Skin epidermis (tissue), 12 donors: Measurements from ENCODE around the gene AFF3.
"Not testable (repeated sequence)": the region's sequence is repeated elsewhere in the genome, so short reads cannot be mapped to it uniquely, and the experiment has no call there.

ENCODE experiments used
- H3K27ac ChIP-seq, 21 experiments: fragments of 200-600 bp; sonication (generic) in 11 of 21; one replicate each; pipeline ENCODE4 v1.5.0; 2020; ENCODE audit warnings: mild to moderate bottlenecking in 3 of 21, inconsistent platforms in 2 of 21, moderate library complexity in 2 of 21
- H3K4me3 ChIP-seq, 7 experiments: fragments of 200-600 bp; sonication (generic) in 2 of 7; one replicate each; pipeline ENCODE4 v1.5.0; 2020; ENCODE audit warnings: inconsistent platforms in 2 of 7, mild to moderate bottlenecking in 2 of 7, moderate library complexity in 1 of 7

The AFF3 gene

DNA sequence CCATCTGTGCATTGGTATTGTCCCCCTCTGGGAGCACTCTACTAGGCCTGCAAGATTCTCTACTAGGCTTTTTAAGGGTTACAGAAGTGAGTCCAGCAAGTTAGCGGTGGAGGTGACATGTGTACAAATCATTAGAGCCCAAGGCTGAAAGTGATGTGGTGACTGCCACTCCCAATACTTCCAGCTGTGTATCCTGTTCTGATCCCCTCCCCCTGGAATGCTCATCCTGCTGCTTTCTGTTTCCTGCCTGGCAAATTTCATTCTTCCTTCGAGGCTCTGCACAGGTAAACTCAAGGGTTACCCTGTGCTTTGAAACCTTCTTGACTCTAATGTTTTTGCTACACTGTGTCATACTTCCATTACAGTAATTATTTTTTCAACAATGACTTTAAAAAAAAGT, 394.0 kb downstream of the AFF3 start:
- no peak overlapping the region for H3K27ac ChIP-seq
- no peak overlapping the region for H3K4me3 ChIP-seq

DNA sequence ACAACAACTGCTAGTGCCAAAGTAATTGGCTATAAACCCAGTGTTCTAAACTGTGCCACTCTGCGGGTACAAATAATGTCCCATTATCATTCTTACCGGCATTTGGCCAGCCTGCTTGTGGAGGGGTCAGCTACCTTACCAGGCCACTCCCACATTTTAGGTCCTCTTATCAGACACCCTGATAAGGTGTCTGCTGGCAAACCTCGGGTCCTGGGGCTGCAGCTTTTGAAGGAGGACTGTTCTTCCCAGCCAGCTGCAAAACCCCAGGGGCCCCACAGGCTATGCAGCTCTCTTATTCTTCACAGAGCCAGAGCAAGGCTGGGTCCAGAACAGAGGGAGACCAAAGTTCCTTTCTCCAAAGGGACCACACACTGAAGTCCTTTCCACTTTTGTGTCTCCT, 394.5 kb downstream of the AFF3 start:
- Histone ChIP-seq H3K27ac (no peak overlapping the region), H3K4me3 (no peak overlapping the region)

DNA sequence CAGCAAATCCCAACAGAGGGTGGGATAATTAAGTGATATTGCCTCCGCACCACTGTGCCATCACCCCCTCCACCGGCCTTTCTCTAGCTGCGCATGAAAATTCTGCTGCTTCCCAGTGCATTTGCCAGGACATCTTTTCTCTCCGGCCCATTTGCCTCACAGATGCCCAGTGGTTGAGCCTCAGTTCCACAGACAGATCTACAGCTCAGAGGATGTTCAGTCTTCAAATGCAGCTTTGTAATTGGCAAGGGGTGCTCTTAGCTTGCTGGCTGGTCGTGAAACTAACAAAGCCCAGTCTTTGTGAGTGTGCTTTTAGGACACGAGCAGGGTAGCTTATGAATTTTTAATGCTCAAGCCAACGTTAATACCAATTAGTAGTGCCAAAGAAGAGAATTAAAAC, 399.2 kb downstream of the AFF3 start:
- Histone ChIP-seq H3K4me3 (no peak overlapping the region), H3K27ac (no peak overlapping the region)

DNA sequence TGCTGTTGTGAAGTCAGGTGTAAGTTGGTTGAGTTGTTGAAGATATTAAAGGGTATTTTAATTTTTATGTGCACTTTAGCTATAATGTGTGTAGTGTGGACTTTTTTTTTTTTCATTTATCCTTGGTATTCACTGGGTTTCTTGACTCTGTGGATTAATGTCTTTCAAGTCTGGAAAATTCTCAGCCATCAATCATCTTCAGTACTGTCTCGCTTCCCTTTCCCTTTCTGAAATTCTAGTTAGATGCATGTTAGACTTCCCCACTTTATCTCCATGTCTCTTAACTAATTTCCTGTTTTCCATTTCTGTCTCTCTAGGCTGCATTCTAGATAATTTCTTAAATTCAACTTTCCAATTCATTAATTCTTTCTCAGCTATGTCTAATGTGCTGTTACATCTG, 404.9 kb downstream of the AFF3 start:
- Histone ChIP-seq H3K4me3 (no peak overlapping the region), H3K27ac (no peak overlapping the region)

DNA sequence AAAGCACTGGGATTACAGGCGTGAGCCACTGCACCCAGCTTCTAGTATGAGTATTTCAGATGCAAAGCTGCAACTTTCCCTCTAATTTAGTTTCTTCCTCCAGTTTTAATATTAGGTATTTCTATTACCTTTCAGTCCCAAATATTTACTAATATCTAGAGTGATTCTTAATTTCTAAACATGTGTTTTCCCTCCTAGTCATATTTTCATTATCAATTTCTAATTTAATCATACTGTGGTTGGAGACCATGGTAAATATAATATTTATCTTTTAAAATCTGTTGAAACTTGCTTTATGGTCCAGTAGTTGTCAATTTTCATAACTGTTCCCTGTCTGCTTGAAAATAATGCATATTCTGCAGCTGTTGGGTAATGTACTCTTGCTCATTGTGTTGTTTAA, 406.6 kb downstream of the AFF3 start:
- Histone ChIP-seq H3K4me3 (no peak overlapping the region), H3K27ac (no peak overlapping the region)

DNA sequence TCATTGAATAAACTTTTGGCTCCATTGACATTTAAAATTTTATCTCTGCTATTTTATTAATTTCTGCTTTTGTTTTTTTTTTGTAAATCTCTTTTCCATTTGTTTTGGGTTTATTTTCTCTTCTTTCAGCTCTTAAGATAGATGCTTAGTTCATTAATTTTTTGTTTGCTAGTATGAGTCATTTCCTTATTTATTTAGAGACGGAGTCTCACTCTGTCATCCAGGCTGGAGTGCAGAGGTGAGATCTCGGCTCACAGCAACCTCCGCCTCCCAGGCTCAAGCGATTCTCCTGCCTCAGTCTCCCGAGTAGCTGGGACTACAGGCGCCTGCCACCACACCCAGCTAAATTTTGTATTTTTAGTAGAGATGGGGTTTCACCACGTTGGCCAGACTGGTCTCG, 407.1 kb downstream of the AFF3 start:
- not testable (repeated sequence) for H3K4me3 ChIP-seq, H3K27ac ChIP-seq

DNA sequence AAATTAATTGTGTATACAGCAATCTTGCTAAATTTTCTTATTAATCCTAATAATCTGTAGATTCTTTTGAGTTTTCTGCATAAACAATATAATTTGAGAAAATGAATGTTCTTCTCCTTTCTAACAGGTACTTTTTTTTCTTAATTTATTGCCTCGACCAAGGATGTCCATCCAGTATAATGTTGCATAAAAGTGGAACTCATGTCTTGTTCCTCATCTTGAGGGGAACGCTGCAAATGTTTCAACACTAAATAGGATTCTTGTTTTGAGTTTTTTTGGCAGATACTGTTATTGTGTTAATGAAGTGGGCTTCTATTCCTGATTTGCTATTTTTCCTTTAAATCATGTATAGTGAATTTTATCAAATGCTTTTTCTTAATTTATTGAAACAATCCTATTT, 408.2 kb downstream of the AFF3 start:
- no peak overlapping the region for H3K27ac ChIP-seq
- H3K4me3 ChIP-seq: no peak overlapping the region

DNA sequence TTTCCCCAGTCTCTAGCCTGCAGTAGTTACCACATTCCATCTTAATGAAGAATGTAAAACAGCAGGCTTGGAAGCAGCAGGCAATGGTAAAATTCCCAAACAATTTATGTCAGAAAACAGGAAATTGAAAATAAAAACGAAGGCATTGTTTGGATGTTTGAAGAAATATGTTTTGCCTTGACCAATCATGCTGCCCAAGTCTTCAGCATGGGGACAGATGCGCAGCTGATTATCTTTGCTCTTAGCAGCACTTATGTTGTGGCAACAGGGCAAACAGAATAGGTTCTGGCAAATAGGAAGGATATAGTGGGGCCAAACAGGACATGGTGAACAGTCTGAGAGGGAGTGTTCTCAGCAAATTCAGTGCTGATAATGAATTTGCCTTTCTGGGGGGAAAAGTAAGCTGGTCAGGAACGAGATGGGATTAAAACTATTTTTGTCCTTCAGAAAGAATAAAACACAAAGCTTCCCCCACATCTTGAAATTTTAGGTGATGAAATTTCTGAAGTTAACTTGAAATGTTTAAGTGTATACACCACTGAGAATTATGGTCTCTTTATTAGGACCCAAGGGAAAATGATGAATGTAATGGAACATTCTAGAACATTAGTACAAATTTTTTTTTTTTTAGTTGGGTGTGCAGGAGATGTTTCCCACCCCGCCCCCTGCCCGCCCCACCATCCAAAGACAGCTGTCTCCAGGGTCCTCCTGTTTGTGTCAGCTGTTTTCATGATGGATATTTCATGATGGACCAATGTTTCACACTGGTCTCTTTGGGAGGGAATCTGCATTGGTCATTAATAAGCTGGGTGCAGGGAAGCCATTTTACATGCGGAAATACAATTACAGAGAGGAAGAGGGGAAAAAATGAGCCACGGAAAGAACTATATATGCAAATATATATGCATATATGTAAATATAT, 413.0 kb downstream of the AFF3 start:
- no peak overlapping the region for H3K4me3 ChIP-seq
- H3K27ac ChIP-seq: peak overlapping the region in 2 of 21 experiments; percentile 22 to 46

DNA sequence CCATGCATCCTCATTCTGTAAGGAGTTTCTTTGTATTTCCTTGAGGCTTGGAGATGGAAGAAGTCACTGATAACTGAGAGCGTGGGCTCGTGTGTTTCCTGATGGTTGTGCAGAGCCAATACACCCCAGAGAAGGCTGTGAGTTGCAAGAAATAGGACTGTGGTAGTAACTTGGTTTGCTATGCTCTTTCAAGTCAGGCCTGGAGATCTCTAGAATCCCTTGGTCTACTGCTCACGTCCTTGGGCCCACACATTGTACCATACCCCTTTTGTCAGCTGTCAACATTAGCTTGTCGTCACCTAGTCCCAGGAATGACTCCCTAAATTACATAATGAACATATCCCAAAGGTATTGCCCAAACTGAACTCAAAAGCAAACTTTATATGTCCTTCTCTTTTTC, 414.2 kb downstream of the AFF3 start:
- Histone ChIP-seq H3K27ac (peak overlapping the region in 2 of 21 experiments; percentile 13 to 35), H3K4me3 (no peak overlapping the region)

DNA sequence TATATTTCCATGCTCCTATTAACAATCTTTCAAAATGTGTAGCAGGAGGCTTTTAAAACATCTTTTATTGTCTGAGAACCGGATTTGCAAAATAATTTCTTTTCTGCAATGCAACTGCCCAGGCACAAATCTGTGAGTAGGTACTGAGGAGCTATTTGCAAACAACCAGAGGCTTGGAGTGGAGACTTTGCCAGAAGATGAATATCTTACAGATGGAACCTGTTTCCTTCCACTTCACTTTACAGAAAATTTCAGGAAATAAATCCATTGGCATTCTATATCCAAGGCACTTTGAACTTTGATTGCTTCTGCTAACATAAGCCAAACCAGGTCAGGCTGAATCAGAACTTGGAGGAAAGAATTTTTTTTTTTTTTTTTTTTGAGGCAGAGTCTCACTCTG, 415.2 kb downstream of the AFF3 start:
- H3K27ac ChIP-seq: no peak overlapping the region
- H3K4me3 ChIP-seq: no peak overlapping the region

DNA sequence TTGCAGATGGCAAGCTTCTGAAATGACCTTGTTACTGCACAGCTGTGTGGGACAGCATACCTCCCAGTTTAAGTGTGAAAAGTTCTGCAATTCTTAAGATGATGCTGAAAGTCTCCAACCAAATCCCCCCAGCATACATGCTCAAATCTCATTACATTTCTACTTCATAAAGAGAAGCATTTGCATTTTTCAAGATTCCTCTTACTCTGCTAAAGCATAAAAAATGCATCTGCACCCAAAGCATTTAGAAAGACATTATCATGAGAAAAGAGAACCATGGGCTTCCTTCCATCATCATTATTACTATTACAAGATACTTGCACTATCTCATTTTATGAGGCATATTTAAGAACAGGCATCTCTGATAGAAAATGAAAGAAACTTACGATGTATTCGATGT, 415.7 kb downstream of the AFF3 start:
- no peak overlapping the region for H3K27ac ChIP-seq
- H3K4me3 ChIP-seq: no peak overlapping the region

DNA sequence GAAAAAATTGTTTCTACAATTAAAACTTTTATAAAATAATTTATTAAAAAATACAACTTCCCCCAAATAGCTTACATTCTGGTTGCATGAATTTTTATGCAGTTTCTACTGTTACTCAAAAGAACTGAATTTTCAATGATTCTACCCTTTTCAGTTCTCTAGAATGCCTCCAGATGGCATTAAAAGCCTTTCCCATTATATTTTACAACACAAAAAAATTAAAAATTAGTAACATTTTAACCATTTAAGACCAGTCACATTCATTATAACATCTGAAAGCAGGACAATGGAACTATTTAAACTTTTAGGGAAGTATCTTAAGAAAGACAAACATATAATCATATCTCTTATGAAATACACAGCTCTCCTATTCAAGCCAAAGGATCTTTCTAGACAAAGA, 416.6 kb downstream of the AFF3 start:
- Histone ChIP-seq H3K27ac (no peak overlapping the region), H3K4me3 (no peak overlapping the region)

DNA sequence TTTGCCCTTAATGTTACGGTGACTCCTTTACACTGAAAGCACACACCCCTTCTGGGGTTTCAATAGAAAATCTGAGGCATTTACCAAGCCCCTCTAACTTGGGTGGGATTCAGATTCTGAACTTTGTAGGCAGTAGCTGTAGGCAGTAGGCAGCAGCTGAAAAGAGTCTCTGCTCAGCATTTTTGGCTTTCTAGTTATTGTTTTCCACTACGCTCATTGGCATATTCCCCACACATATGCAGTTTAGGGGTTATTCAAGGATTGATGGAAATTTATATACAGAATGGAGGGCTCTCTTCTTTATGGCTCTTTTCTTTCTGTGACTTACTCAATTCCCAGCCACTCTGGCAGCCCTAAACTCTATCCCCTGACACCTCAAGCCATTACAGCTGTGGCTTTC, 419.9 kb downstream of the AFF3 start:
- Histone ChIP-seq H3K27ac (no peak overlapping the region), H3K4me3 (no peak overlapping the region)

DNA sequence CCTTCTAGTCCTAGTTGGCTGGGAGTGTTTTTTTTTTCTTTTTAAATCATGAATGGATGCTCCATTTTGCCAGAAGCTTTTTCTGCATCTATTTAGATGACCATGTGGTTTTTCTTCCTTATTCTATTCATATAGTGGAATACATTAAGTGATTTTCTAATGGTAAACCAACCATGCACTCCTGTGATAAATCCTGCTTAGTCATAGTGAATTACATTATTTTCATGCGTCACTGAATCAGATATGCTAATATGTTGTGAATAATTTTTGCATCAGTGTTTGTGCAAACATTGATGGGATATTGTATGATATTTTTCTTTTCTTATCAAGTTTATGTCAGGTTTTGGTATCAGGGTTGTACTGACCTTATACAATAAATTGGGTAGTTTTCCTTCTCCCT, 423.3 kb downstream of the AFF3 start:
- Histone ChIP-seq H3K27ac (no peak overlapping the region), H3K4me3 (no peak overlapping the region)

DNA sequence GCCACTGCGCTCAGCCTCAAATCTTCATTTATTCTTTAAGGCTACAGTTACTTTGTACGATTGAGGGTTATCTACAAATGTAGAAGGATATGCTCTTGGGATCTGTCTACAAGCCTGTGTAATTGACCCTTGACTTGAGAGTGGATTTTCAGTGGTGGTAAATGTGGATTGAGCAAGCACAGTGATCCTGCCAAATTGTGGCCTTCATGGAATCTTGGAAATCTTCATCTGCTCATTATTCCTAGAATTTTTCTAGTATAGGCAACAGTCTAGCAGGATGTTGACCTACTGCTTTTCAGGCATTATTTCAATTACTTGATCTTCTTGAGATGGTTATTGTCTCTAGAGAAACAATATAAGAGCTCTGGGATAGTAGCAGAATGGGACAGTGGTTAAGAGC, 426.4 kb downstream of the AFF3 start:
- Histone ChIP-seq H3K4me3 (no peak overlapping the region), H3K27ac (no peak overlapping the region)

DNA sequence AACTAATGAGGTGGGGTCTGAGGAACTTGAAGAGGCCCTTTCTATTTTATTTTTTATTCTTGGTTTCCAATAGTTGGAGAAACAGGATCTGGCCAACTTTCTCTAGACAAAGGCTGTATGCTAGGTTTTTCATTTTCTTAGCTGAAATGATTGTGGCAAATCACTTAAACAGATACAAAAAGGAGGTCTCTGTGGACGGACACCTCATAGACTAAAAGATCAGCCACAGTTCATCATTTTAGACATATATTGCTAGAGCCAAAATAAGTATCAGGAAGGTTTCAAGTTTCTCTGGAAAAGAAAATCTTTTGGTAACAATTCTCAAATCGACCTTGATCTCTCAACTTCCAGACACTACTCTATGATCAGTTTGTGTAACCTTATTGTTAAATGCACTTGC, 428.0 kb downstream of the AFF3 start:
- no peak overlapping the region for H3K4me3 ChIP-seq
- H3K27ac ChIP-seq: no peak overlapping the region

DNA sequence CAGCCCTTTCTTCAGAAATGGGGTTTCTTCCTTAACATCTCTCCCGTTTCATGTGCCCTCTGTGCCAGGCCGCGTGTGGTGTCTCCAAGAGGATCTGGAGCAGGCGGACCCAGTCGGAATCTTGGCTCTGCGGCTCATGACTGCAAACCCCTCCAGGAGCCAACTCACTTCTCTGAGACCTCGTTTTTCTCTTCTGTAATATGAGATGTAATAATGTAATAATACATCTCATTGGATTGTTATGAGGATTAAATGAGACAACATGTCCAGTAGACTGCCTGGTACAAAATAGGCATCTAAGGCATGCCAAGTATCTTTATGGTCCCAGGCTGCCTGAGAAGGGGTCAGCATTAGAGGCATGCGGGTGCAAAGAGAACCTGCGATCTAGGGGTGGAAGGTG, 431.2 kb downstream of the AFF3 start:
- no peak overlapping the region for H3K4me3 ChIP-seq
- peak overlapping the region in 1 of 21 experiments; percentile 18 for H3K27ac ChIP-seq

DNA sequence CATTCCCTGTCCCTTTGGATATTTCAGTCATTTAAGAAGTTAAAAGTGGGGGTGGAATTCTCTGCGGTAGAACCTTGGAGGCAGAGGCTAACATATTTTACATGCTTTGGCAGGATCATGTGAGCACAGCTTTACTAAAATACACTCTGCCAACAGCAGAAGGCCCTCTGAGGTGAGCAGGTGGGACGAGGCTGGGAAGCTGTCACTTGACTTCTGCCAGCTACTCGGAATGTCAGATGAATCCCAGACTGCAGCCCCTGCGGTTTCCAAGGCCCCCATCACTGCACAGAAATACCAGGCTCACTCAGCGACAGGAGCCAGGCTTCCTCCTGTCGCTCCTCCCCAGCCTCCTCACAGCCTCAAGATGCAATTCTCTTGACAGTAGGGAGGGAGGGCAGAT, 431.7 kb downstream of the AFF3 start:
- no peak overlapping the region for H3K4me3 ChIP-seq
- peak overlapping the region in 1 of 21 experiments; percentile 18 for H3K27ac ChIP-seq

DNA sequence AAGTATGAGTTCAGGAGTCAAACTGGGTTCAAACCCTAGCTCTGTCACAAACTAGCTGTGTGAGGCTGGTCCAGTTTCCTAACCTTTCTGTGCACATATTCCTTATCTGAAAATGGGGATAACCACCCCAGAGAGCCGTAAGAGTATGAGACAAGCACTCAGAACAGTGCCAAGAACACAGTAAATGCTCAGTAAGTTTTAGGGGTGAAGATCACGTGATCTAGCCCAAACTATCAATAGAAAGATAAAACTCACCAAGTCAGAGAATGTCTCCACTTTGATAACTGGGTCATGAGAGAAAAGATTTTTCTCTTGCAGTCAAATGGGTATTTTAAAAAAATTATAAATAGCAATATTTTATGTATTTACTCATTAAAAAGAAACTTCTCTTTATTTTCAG, 433.2 kb downstream of the AFF3 start:
- Histone ChIP-seq H3K27ac (peak overlapping the region in 2 of 21 experiments; percentile 14 to 24), H3K4me3 (no peak overlapping the region)

DNA sequence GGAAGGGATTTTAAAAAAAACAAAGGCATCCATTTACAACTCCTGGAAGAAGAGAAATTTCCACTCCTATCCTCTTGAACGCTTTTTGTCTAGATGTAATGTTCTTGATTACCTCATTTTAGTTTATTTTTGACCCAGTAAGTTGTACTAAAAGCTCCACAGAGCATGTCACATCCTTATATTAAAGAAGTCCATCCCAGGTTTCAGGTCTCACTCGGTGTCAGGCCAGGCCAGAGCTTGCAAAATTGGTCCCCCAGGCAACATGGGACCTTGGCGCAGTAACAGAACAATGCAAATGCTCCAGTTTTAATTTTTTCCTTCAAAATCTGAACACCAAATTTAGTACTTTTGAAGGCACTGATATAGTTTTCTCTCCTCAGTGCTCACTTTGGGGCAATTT, 434.2 kb downstream of the AFF3 start:
- H3K4me3 ChIP-seq: no peak overlapping the region
- H3K27ac ChIP-seq: no peak overlapping the region

DNA sequence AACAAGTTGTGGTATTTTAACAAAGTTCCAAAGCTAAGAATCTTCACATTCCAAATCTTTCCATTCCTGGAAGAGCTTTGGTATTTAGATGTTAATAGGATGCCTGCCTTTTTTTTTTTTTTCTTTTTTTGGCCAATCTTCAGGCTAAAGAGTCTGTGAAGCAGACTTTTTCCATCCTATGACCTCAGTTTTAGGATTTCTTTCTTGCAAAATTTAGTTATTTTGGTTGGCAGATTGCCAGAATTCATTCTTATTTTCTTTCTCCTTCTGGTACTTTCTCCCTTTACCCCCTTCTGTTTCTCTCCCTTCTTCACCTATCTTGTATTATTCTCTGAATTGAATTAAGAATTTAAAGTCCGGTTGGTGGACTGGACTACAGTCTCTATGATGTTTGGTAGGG, 434.8 kb downstream of the AFF3 start:
- Histone ChIP-seq H3K27ac (peak overlapping the region in 2 of 21 experiments; percentile 35 to 47), H3K4me3 (no peak overlapping the region)

DNA sequence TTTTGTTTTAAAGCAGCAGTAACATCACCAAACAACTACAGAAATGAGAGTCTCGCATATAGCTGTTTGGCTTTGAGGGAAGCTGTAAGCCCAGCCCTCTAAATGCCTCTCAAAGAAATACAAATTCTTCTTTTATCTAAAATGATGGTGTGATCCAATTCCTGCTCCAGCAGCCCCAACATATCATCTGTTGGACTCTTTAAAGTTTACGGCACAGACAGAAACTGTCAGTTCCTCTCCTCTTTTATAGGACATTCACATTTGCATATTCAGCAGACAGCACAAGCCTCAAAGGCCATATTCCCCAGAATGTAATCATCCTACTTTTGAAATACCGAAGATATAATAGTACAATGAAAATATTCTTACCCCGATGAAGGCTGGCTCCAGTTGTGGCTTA, 435.7 kb downstream of the AFF3 start:
- Histone ChIP-seq H3K27ac (peak overlapping the region in 5 of 21 experiments; percentile 35 to 47 (median 40)), H3K4me3 (no peak overlapping the region)
